Transverse colon (tissue), 4 donors: ENCODE results near the gene CALML4. TPM values are rescaled to one million over a fixed set of nuclear protein-coding genes. Genes with fewer than 3 reads are reported as not detected.

Experiments used
- DNase-seq: peaks from one replicate; pipeline ENCODE4 v3.0.0-alpha.2; 2019
- H3K27ac ChIP-seq, 4 donors: fragments of 200-600 bp; sonication (generic); 2 replicates each; pipeline ENCODE4 v1.5.1; 2016 to 2018; ENCODE audit warnings: inconsistent platforms in 4 of 4
- H3K27me3 ChIP-seq: fragments of 200-600 bp; sonication (generic); 2 replicates; pipeline ENCODE4 v1.5.1; 2017; ENCODE audit warnings: inconsistent platforms
- H3K36me3 ChIP-seq, 4 donors: fragments of 200-600 bp; sonication (generic); 2 replicates each; pipeline ENCODE4 v1.5.1; 2017 to 2019; ENCODE audit warnings: inconsistent platforms in 4 of 4
- H3K4me1 ChIP-seq, 4 donors: fragments of 200-600 bp; sonication (generic); 2 replicates each; pipeline ENCODE4 v1.5.1; 2017 to 2020; ENCODE audit warnings: inconsistent platforms in 4 of 4
- H3K4me3 ChIP-seq, 4 donors: fragments of 200-600 bp; sonication (generic); 1 replicate in 1 of 4; 2 replicates in 3 of 4; pipeline versions ENCODE4 v1.5.1 to v1.6.1; 2017 to 2019; ENCODE audit warnings: inconsistent platforms in 4 of 4
- H3K9me3 ChIP-seq, 2 donors: fragments of 200-600 bp; sonication (generic); 2 replicates each; pipeline ENCODE4 v1.5.1; 2017 to 2019; ENCODE audit warnings: inconsistent platforms in 2 of 2
- EP300 ChIP-seq: sonication (generic); formaldehyde crosslinking; IDR thresholded peaks from one replicate; pipeline ENCODE4 v1.6.1; 2017; ENCODE audit warnings: antibody characterized with exemption, low read depth
- POLR2A ChIP-seq: fragments of 450-650 bp; IDR thresholded peaks from one replicate; pipeline ENCODE4 v1.6.1; 2016; ENCODE audit warnings: antibody characterized with exemption, mild to moderate bottlenecking, moderate library complexity
- POLR2AphosphoS5 ChIP-seq, 3 donors: sonication (generic); formaldehyde crosslinking; IDR thresholded peaks; one replicate each; pipeline ENCODE4 v1.6.1; 2016; ENCODE audit warnings: antibody characterized with exemption in 3 of 3
- WGBS, 2 donors: methylation state at CpG; one replicate each; pipeline ENCODE4 v1.1.5; 2018; ENCODE audit warnings: low coverage in 1 of 2; 5-methylcytosine and 5-hydroxymethylcytosine counted together
- in situ Hi-C, 4 donors: fragments of 200-750 bp; cut with MboI; loops; one replicate each; pipeline versions ENCODE4 v1.15.0 to v1.15.1; 2017; ENCODE audit warnings: low sequenced_read_pairs in 3 of 4, low pct_ligation_motif_present in 1 of 4, low pct_unique_long_range_greater_than_20kb in 1 of 4
- intact Hi-C: fragments of 100-400 bp; cut with DNase I; formaldehyde crosslinking; loops from one replicate; pipeline ENCODE4 v1.15.1; 2023; ENCODE audit warnings: low total_unique reads
- total RNA-seq, 4 donors: library from RNA; depleted of rRNA; stranded (reverse); fragments of >200 nt; gene quantifications; one replicate each; pipeline ENCODE4 v1.1.0, GENCODE V29; 2016
- TF ChIP-seq, protein P1 (sequence below), 5 experiments: fragments of 200-600 bp in 3 of 5; fragments of 450-650 bp in 2 of 5; sonication (generic) in 3 of 5; IDR thresholded peaks; 1 replicate in 2 of 5; 2 replicates in 3 of 5; pipeline ENCODE4 v1.5.1; 2016 to 2017; ENCODE audit warnings: antibody characterized with exemption in 5 of 5, inconsistent platforms in 3 of 5, mild to moderate bottlenecking in 2 of 5, moderate library complexity in 1 of 5

CALML4 gene
- total RNA-seq, 4 donors from 2014 or later, result 56.3 to 153 (median 75.2) TPM

DNA sequence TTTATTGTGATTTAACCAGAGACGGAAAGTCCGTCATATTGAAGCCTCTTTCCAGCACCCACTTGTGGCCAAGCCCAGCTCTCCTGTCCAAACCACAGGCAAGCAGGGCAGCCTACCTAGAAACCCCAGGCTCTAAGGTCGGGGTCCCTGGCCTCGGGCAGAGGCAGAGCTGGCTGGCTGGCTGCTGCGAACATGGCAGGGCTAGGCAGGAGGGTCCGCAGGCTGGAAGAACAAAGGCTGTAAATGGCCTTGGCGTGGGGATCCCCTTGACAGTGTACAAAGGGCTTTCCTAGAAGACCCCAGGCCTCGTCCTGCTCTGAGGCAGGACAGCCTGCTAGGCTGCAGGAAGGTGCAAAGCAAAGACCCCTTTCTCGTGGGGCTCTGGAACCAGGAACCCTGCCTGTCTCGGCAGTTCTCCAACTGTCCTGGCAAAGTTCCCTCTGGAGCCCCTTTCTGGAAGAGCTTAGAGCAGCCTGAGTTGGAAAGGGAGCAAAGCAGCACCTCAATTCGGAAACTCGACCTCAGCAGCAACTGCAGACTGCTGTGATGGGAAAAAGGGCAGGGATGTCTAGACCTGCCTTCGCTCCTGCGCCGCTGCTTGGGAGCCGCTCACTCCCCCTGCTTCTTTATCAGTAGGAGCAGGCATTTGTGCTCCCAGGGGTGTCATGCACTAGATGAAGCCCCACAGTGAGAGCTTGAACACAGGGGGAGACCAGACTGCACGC is 8.5 kb downstream of the CALML4 start:
- Histone ChIP-seq H3K4me1 (peaks cover 6 to 17% (median 15%) of the 10 kb centered on the region in 4 donors), H3K27ac (no peak overlapping the region), H3K9me3 (no peaks in the 10 kb centered on the region), H3K27me3 (no peaks in the 10 kb centered on the region), H3K4me3 (no peak overlapping the region), H3K36me3 (peaks cover 0 to 17% (median 3%) of the 10 kb centered on the region in 4 donors)
- 87% methylated on average over 17 of the region's 17 CpGs; no CpG with 5 or more reads in 1 of the 2 donors for WGBS, 2 donors
- no peak for DNase-seq
- TF ChIP-seq POLR2AphosphoS5 (IDR thresholded peaks at IDR 0.05), result peak in 1 of 3 donors; percentile 5
- TF ChIP-seq, protein P1, sequence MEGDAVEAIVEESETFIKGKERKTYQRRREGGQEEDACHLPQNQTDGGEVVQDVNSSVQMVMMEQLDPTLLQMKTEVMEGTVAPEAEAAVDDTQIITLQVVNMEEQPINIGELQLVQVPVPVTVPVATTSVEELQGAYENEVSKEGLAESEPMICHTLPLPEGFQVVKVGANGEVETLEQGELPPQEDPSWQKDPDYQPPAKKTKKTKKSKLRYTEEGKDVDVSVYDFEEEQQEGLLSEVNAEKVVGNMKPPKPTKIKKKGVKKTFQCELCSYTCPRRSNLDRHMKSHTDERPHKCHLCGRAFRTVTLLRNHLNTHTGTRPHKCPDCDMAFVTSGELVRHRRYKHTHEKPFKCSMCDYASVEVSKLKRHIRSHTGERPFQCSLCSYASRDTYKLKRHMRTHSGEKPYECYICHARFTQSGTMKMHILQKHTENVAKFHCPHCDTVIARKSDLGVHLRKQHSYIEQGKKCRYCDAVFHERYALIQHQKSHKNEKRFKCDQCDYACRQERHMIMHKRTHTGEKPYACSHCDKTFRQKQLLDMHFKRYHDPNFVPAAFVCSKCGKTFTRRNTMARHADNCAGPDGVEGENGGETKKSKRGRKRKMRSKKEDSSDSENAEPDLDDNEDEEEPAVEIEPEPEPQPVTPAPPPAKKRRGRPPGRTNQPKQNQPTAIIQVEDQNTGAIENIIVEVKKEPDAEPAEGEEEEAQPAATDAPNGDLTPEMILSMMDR (IDR thresholded peaks at IDR 0.05), result no peak
- intact Hi-C loops, result no loop called here
- in situ Hi-C loops, result no loop called here

DNA sequence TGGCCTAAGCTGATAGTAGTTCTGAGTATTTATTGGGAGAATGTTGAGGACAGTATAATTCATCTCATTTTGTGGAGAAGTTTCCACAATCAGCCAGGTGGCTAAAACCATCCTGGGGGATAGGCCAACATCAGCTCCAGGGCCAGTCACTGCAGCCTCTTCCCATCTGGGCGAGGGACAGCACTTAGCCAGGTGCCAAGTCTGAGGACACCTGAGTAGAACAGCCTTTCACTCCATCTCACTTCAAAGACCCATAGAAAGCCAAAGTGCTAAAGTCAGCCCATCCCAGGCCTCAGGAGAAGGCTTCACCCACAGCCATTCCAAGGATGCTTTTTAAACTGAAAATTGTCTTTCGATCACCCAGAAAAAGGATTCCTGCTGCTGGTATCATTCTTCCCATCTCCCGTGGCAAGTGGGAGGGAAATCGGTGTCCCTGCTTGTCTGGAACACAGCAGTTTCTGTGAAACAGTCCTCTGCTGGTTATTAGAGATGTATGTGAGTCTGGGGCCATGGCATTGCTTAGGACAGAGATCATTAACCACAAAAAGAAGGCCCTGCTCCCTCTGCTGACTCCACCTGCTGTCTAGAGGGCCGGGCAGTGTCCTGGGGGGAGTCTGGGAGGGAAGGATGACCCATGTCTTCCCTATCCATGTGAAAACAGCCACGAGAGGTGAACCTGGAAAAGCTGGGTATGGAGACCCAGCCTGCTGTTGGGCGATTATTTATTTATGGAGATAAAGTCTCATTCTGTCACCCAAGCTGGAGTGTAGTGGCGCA is 9.6 kb downstream of the CALML4 start:
- H3K27me3 ChIP-seq, result no peaks in the 10 kb centered on the region
- peaks cover 0 to 17% (median 3%) of the 10 kb centered on the region in 4 donors for H3K36me3 ChIP-seq
- WGBS, 2 donors, result 90% methylated on average over 4 to 8 of the region's 8 CpGs
- H3K27ac ChIP-seq, result peak overlapping the region in 3 of 4 donors; percentile 4 to 24 (median 10)
- intact Hi-C loops (no loop called here), in situ Hi-C loops (no loop called here)
- TF ChIP-seq POLR2A (no peak), EP300 (no peak), POLR2AphosphoS5 (IDR thresholded peaks at IDR 0.05) (no peak)
- TF ChIP-seq, protein P1 (IDR thresholded peaks at IDR 0.05), result no peak
- H3K4me3 ChIP-seq, result no peak overlapping the region
- no peaks in the 10 kb centered on the region for H3K9me3 ChIP-seq
- peaks cover 6 to 7% (median 6%) of the 10 kb centered on the region in 4 donors for H3K4me1 ChIP-seq
- no peak for DNase-seq

DNA sequence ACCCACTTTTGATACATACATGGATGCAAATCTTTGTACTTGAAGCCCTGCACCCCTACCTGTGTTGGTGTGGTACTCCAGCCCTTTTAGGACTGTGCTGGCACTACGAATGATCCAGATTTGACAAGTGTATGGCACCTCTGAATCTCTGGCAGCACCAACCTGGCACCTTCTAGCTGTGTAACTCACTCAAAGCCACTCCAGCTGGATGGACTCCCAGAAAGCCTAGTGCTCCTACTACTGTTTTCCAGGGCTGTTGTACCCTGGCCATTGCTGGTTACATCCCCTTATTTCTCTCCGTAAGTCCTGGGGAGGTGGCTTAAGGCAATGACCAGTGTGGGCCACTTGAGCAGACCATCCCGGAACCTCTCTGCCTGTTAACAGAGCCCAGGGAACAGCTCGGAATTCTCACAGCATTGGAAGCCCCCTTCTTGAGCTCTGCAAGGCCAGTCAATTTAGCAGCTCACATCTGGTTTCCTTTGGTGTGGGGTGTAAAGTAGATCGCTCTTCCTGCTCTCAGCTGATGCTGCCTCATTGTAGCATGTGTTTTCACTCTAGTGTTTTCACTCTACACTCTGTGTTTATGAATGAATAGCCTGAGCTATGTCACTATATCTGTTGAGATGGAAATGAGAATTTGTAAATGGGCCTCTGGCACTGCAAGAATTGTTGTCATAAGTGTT is 12.2 kb downstream of the CALML4 start:
- Histone ChIP-seq H3K4me3 (no peak overlapping the region), H3K36me3 (peaks cover 0 to 17% (median 3%) of the 10 kb centered on the region in 4 donors), H3K27me3 (no peaks in the 10 kb centered on the region), H3K4me1 (peaks cover 7 to 21% (median 15%) of the 10 kb centered on the region in 4 donors), H3K9me3 (no peaks in the 10 kb centered on the region), H3K27ac (peak overlapping the region in 2 of 4 donors; percentile 6 to 23)
- DNase-seq, result no peak
- TF ChIP-seq POLR2AphosphoS5 (IDR thresholded peaks at IDR 0.05) (no peak), EP300 (no peak), POLR2A (no peak)
- TF ChIP-seq, protein P1 (IDR thresholded peaks at IDR 0.05), result no peak
- intact Hi-C loops (no loop called here), in situ Hi-C loops (no loop called here)
- WGBS, 2 donors, result 85 to 100% methylated on average over 2 to 5 of the region's 5 CpGs

DNA sequence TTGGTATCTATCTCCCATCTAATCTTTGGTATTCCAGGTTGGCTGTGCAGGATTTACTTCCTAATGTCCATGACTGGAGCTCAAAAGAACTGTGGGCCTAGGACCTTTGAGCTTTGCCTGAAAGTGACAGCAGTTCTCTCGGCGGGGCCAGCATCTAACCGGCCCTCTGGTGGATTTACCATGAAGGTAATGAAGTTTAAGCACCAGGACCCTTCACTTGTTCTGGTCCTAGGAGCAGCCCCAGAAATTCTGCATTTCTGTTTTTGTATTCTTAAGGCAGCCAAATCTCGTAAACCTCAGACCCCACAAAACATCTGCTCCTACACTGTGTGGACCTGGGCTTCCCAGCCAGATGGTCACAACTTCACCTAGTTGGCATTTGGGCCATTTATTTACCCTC is 13.0 kb downstream of the CALML4 start:
- TF ChIP-seq, protein P1 (IDR thresholded peaks at IDR 0.05), result no peak
- no peak for TF ChIP-seq EP300
- TF ChIP-seq POLR2AphosphoS5 (IDR thresholded peaks at IDR 0.05), result no peak
- no peak for TF ChIP-seq POLR2A
- WGBS, 2 donors, result 90% methylated on average over 4 of the region's 4 CpGs; no CpG with 5 or more reads in 1 of the 2 donors
- Histone ChIP-seq H3K36me3 (peaks cover 0 to 17% (median 3%) of the 10 kb centered on the region in 4 donors), H3K27ac (peak overlapping the region in 2 of 4 donors; percentile 6 to 23), H3K27me3 (no peaks in the 10 kb centered on the region), H3K4me1 (peaks cover 7 to 30% (median 23%) of the 10 kb centered on the region in 4 donors), H3K9me3 (no peaks in the 10 kb centered on the region), H3K4me3 (no peak overlapping the region)
- no peak for DNase-seq
- intact Hi-C loops, result no loop called here
- in situ Hi-C loops, result no loop called here
